Type B pancreatic cell (in vitro differentiated cells): ENCODE results near the gene NPHP4. TPM values are rescaled to one million over a fixed set of nuclear protein-coding genes. Genes with fewer than 3 reads are reported as not detected.

Source experiments
- DNase-seq: peaks from one replicate; pipeline ENCODE4 v3.0.0; 2021; ENCODE audit warnings: mixed read lengths; ENCODE audit not compliant: unreplicated experiment; ENCODE audit errors: extremely low spot score
- H3K27ac Mint-ChIP-seq: 2 replicates; pipeline ENCODE4 v1.8.0; 2021; ENCODE audit warnings: mild to moderate bottlenecking, mixed read lengths
- H3K27me3 Mint-ChIP-seq: 2 replicates; pipeline ENCODE4 v1.8.0; 2021; ENCODE audit warnings: mixed read lengths
- H3K36me3 Mint-ChIP-seq: 2 replicates; pipeline ENCODE4 v1.8.0; 2021; ENCODE audit warnings: mixed read lengths
- H3K4me1 Mint-ChIP-seq: one replicate; pipeline ENCODE4 v1.8.0; 2021; ENCODE audit warnings: mixed read lengths; ENCODE audit not compliant: unreplicated experiment
- H3K4me3 Mint-ChIP-seq: 2 replicates; pipeline ENCODE4 v1.8.0; 2021; ENCODE audit warnings: mild to moderate bottlenecking, mixed read lengths
- H3K9me3 Mint-ChIP-seq: 2 replicates; pipeline ENCODE4 v1.8.0; 2021; ENCODE audit warnings: mixed read lengths
- CTCF ChIP-seq: fragments of 200-600 bp; sonication (generic); conservative IDR thresholded peaks from 2 replicates; pipeline ENCODE4 v1.5.0; 2021; ENCODE audit warnings: antibody characterized with exemption, mild to moderate bottlenecking
- total RNA-seq: library from RNA; stranded (reverse); gene quantifications from 2 replicates; pipeline ENCODE4 v1.2.1, GENCODE V29; 2021; ENCODE audit warnings: low replicate concordance

Gene NPHP4
- total RNA-seq, 1 donor from 2014 or later: 21.7 TPM

GRCh38 chr1:5950201-5950895 lies 41.9 kb downstream of the NPHP4 start:
- no peak for TF ChIP-seq CTCF
- DNase-seq: peak; percentile 40
- no peaks in the 10 kb centered on the region for H3K9me3 Mint-ChIP-seq
- no peak overlapping the region for H3K27ac Mint-ChIP-seq
- H3K4me3 Mint-ChIP-seq: no peak overlapping the region
- no peaks in the 10 kb centered on the region for H3K27me3 Mint-ChIP-seq
- peaks cover 29% of the 10 kb centered on the region for H3K36me3 Mint-ChIP-seq
- H3K4me1 Mint-ChIP-seq: no peaks in the 10 kb centered on the region

- TF ChIP-seq CTCF: no peak
- H3K4me1 Mint-ChIP-seq: no peaks in the 10 kb centered on the region
- no peak overlapping the region for H3K27ac Mint-ChIP-seq
- no peak overlapping the region for H3K4me3 Mint-ChIP-seq
- H3K27me3 Mint-ChIP-seq: no peaks in the 10 kb centered on the region
- H3K36me3 Mint-ChIP-seq: peaks cover 25% of the 10 kb centered on the region
- no peak for DNase-seq
- H3K9me3 Mint-ChIP-seq: no peaks in the 10 kb centered on the region
These were observed 42.5 kb downstream of the NPHP4 start for GRCh38 chr1:5949761-5950100.

- H3K9me3 Mint-ChIP-seq: no peaks in the 10 kb centered on the region
- H3K4me3 Mint-ChIP-seq: no peak overlapping the region
- peak; percentile 52 for TF ChIP-seq CTCF
- H3K27me3 Mint-ChIP-seq: no peaks in the 10 kb centered on the region
- H3K27ac Mint-ChIP-seq: no peak overlapping the region
- H3K4me1 Mint-ChIP-seq: no peaks in the 10 kb centered on the region
- H3K36me3 Mint-ChIP-seq: peaks cover 21% of the 10 kb centered on the region
- DNase-seq: peak; percentile 42
These were observed 43.0 kb downstream of the NPHP4 start for GRCh38 chr1:5949085-5949760.

- H3K4me1 Mint-ChIP-seq: no peaks in the 10 kb centered on the region
- H3K36me3 Mint-ChIP-seq: peaks cover 17% of the 10 kb centered on the region
- H3K9me3 Mint-ChIP-seq: no peaks in the 10 kb centered on the region
- DNase-seq: no peak
- no peak for TF ChIP-seq CTCF
- no peak overlapping the region for H3K27ac Mint-ChIP-seq
- no peak overlapping the region for H3K4me3 Mint-ChIP-seq
- no peaks in the 10 kb centered on the region for H3K27me3 Mint-ChIP-seq
These were observed 43.6 kb downstream of the NPHP4 start for GRCh38 chr1:5948681-5949005.

- Mint-ChIP-seq H3K4me1 (no peaks in the 10 kb centered on the region), H3K27me3 (no peaks in the 10 kb centered on the region), H3K27ac (no peak overlapping the region), H3K4me3 (no peak overlapping the region), H3K9me3 (no peaks in the 10 kb centered on the region), H3K36me3 (peaks cover 17% of the 10 kb centered on the region)
- no peak for TF ChIP-seq CTCF
- DNase-seq: peak; percentile 48
These were observed 44.1 kb downstream of the NPHP4 start for GRCh38 chr1:5947978-5948680.
